ENCODE data around the gene ENPP1.

The ENPP1 gene

GRCh38 chr6:131803007-131803769 lies 4.6 kb upstream of the ENPP1 start:
- H3K27ac ChIP-seq = no peak overlapping the region
- TF ChIP-seq ZFX (IDR thresholded peaks at IDR 0.05) (no peak), CTCF (conservative IDR thresholded peaks at IDR 0.05) (no peak)

DNA sequence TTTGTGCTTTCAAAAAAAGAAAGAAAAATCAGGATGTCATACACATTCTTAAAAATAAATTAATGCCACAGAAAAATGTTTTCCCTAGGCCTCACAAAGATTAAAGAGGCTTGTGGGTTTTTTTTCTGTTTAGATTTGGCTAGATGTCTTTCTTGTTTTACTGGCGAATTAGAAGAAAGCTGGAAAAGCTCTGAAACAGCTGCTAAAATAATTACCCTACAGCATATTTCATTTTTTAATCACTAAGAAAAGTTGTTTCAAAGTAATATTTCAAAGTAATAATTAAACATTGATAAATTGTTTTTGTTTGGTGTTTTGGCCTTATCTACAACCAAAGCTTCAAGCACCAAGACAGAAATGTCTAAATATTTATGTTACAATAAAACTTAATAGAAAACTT lies 3.7 kb upstream of the ENPP1 start:
- TF ChIP-seq ZFX (IDR thresholded peaks at IDR 0.05) (no peak), CTCF (conservative IDR thresholded peaks at IDR 0.05) (no peak)
- H3K27ac ChIP-seq = no peak overlapping the region

- H3K27ac ChIP-seq = peak overlapping the region; percentile 68
- no peak for TF ChIP-seq ZFX (IDR thresholded peaks at IDR 0.05)
- TF ChIP-seq CTCF (conservative IDR thresholded peaks at IDR 0.05) = no peak; the same call in 1 of the 2 replicates
These were observed 538 bp upstream of the ENPP1 start for GRCh38 chr6:131807321-131807643.

GRCh38 chr6:131808460-131809269 lies 845 bp downstream of the ENPP1 start:
- peak overlapping the region; percentile 68 for H3K27ac ChIP-seq
- TF ChIP-seq CTCF (conservative IDR thresholded peaks at IDR 0.05) = no peak

GRCh38 chr6:131811500-131811899 lies 3.7 kb downstream of the ENPP1 start:
- TF ChIP-seq ZFX (IDR thresholded peaks at IDR 0.05) = no peak
- no peak overlapping the region for H3K27ac ChIP-seq

DNA sequence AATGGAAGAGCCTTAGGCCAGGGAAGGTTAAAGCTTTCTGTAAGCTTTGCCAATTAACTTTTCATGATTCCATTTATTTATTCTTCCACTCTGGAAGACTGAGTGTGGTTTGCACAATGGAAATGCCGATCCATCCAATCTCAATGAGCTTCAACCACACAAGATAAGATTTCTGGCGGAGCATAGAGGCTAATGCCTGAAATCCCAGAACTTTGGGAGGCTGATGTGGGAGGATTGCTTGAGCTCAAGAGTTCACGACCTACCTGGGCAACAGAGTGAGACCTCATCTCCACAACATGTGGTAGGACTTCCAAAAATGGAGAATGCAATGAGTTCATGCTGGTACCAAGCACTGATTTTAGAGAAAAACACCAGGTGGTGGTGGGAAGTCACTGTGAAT lies 6.2 kb downstream of the ENPP1 start:
- TF ChIP-seq ZFX (IDR thresholded peaks at IDR 0.05) (no peak), CTCF (conservative IDR thresholded peaks at IDR 0.05) (no peak)
- H3K27ac ChIP-seq = no peak overlapping the region

DNA sequence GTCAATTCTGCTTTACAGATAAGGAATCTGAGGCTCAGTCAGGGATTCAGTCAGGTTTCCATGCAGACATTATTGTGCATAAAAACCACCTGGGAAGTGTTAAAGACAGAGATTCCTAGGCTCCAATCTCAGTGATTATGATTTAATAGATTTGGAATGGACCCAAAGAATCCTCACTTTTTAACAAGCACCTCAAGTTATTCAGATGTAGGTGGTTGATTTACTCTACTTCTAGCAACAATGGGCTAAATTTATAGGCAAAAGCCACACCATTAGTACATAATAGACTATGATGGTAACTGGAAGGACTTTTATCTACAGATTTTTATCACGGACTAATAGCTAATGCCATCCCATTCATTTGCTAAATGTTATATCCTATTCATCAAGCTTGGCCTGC lies 9.0 kb downstream of the ENPP1 start:
- no peak overlapping the region for H3K27ac ChIP-seq
- TF ChIP-seq ZFX (IDR thresholded peaks at IDR 0.05) (no peak), CTCF (conservative IDR thresholded peaks at IDR 0.05) (no peak)
